ENCODE measurements around the gene CCDC159.
A peak's percentile ranks its signal among the peaks of the same experiment; 100 is the strongest.
"Not testable (repeated sequence)": the region's sequence is repeated elsewhere in the genome, so short reads cannot be mapped to it uniquely, and the experiment has no call there.

The CCDC159 gene

GRCh38 chr19:11367528-11367927 lies 21.2 kb downstream of the CCDC159 start:
- no peak for DNase-seq (ENCODE audit: low read depth)

- DNase-seq (ENCODE audit: low read depth) = no peak
Observed at GRCh38 chr19:11370744-11371143, 24.4 kb downstream of the CCDC159 start.

- DNase-seq (ENCODE audit: low read depth) = no peak
Observed at GRCh38 chr19:11373166-11373884, 27.0 kb downstream of the CCDC159 start.

- DNase-seq (ENCODE audit: low read depth) = no peak
Observed at GRCh38 chr19:11373885-11374432, 27.6 kb downstream of the CCDC159 start.

GRCh38 chr19:11374433-11375142 lies 28.3 kb downstream of the CCDC159 start, which contains the start of gene SWSAP1:
Gene SWSAP1 (plus strand): TSS chr19:11374666. CDS start chr19:11374681, 15 bp downstream.
- DNase-seq (ENCODE audit: low read depth) = peak; percentile 99

- DNase-seq (ENCODE audit: low read depth) = no peak
Observed at GRCh38 chr19:11375143-11375948, 29.0 kb downstream of the CCDC159 start.

GRCh38 chr19:11377237-11377636 lies 30.9 kb downstream of the CCDC159 start:
- DNase-seq (ENCODE audit: low read depth) = peak; percentile 90

- no peak for DNase-seq (ENCODE audit: low read depth)
Observed at GRCh38 chr19:11377756-11378155, 31.4 kb downstream of the CCDC159 start.

GRCh38 chr19:11378319-11379189 lies 32.2 kb downstream of the CCDC159 start:
- DNase-seq (ENCODE audit: low read depth) = peak; percentile 79

- not testable (repeated sequence) for DNase-seq (ENCODE audit: low read depth)
Observed at GRCh38 chr19:11379269-11379845, 33.0 kb downstream of the CCDC159 start.

- no peak for DNase-seq (ENCODE audit: low read depth)
Observed at GRCh38 chr19:11379857-11380350, 33.6 kb downstream of the CCDC159 start.

- DNase-seq (ENCODE audit: low read depth) = peak; percentile 94
Observed at GRCh38 chr19:11380653-11381537, 34.6 kb downstream of the CCDC159 start.

GRCh38 chr19:11382898-11383705 lies 36.8 kb downstream of the CCDC159 start:
- DNase-seq (ENCODE audit: low read depth) = no peak

GRCh38 chr19:11383706-11384048 lies 37.4 kb downstream of the CCDC159 start:
- DNase-seq (ENCODE audit: low read depth) = no peak

GRCh38 chr19:11384778-11385129 lies 38.4 kb downstream of the CCDC159 start:
- no peak for DNase-seq (ENCODE audit: low read depth)

- DNase-seq (ENCODE audit: low read depth) = no peak
Observed at GRCh38 chr19:11387162-11388034, 41.1 kb downstream of the CCDC159 start.

GRCh38 chr19:11390359-11390758 lies 44.0 kb downstream of the CCDC159 start:
- DNase-seq (ENCODE audit: low read depth) = no peak
